Measurements from ENCODE around the gene NPR1. TPM values are rescaled to one million over a fixed set of nuclear protein-coding genes. Genes with fewer than 3 reads are reported as not detected.

Gene NPR1
- 1.5 and 24.0 TPM in 2 replicates for total RNA-seq (ENCODE audit: low replicate concordance)

GRCh38 chr1:153678519-153679336, at the start of gene NPR1:
TSS of gene NPR1 (plus strand) at chr1:153678688. CDS start at chr1:153679109, 421 bp downstream.
- DNase-seq (ENCODE audit: low read depth), result peak; percentile 61
- TF ChIP-seq CTCF (IDR thresholded peaks at IDR 0.05; ENCODE audit: insufficient read depth, low read length), result no peak
- peak within 1 kb of the TSS; percentile 50 for H3K4me3 ChIP-seq (ENCODE audit: low read depth, low read length)

- no peak for DNase-seq (ENCODE audit: low read depth)
- no peak overlapping the region for H3K4me3 ChIP-seq (ENCODE audit: low read depth, low read length)
- TF ChIP-seq CTCF (IDR thresholded peaks at IDR 0.05; ENCODE audit: insufficient read depth, low read length), result no peak
Measured at GRCh38 chr1:153629343-153629665, 49.2 kb upstream of the NPR1 start.

GRCh38 chr1:153629971-153630370, 48.5 kb upstream of the NPR1 start:
- DNase-seq (ENCODE audit: low read depth), result no peak
- TF ChIP-seq CTCF (IDR thresholded peaks at IDR 0.05; ENCODE audit: insufficient read depth, low read length), result no peak
- no peak overlapping the region for H3K4me3 ChIP-seq (ENCODE audit: low read depth, low read length)

GRCh38 chr1:153630384-153630783, 48.1 kb upstream of the NPR1 start:
- no peak for DNase-seq (ENCODE audit: low read depth)
- no peak overlapping the region for H3K4me3 ChIP-seq (ENCODE audit: low read depth, low read length)
- no peak for TF ChIP-seq CTCF (IDR thresholded peaks at IDR 0.05; ENCODE audit: insufficient read depth, low read length)

- H3K4me3 ChIP-seq (ENCODE audit: low read depth, low read length), result no peak overlapping the region
- DNase-seq (ENCODE audit: low read depth), result no peak
- TF ChIP-seq CTCF (IDR thresholded peaks at IDR 0.05; ENCODE audit: insufficient read depth, low read length), result no peak
Measured at GRCh38 chr1:153631047-153632022, 47.2 kb upstream of the NPR1 start.

GRCh38 chr1:153633161-153633753, 45.2 kb upstream of the NPR1 start:
- no peak for DNase-seq (ENCODE audit: low read depth)
- H3K4me3 ChIP-seq (ENCODE audit: low read depth, low read length), result peak overlapping the region; percentile 60
- no peak for TF ChIP-seq CTCF (IDR thresholded peaks at IDR 0.05; ENCODE audit: insufficient read depth, low read length)
